Body of pancreas (tissue), 4 donors: ENCODE results near the gene AFG1L. TPM values are rescaled to one million over a fixed set of nuclear protein-coding genes. Genes with fewer than 3 reads are reported as not detected.

Experiments used
- ATAC-seq: fragments of 150-250 bp; one replicate; pipeline ENCODE4 v1.9.1; 2016
- DNase-seq, 4 donors: peaks; one replicate each; pipeline ENCODE4 v3.0.0-alpha.2; 2019
- H3K27ac ChIP-seq, 4 donors: fragments of 200-600 bp; sonication (generic); 1 replicate in 3 of 4; 2 replicates in 1 of 4; pipeline versions ENCODE4 v1.5.1 to v1.6.1; 2016 to 2019; ENCODE audit warnings: mild to moderate bottlenecking in 1 of 4, mixed read lengths in 1 of 4, moderate library complexity in 1 of 4
- H3K27me3 ChIP-seq, 2 donors: fragments of 200-600 bp; sonication (generic); one replicate each; pipeline ENCODE4 v1.6.0; 2016; ENCODE audit warnings: mild to moderate bottlenecking in 1 of 2
- H3K36me3 ChIP-seq, 2 donors: fragments of 200-600 bp; sonication (generic); replicated peaks in 1 of 2; 2 replicates each; pipeline ENCODE4 v1.5.1; 2016; ENCODE audit warnings: low read depth in 2 of 2; ENCODE audit not compliant: insufficient read depth in 1 of 2
- H3K4me1 ChIP-seq: fragments of 200-600 bp; sonication (generic); one replicate; pipeline ENCODE4 v1.6.0; 2016
- H3K4me3 ChIP-seq, 2 donors: fragments of 200-600 bp; sonication (generic); 1 replicate in 1 of 2; 2 replicates in 1 of 2; pipeline ENCODE4 v1.5.1; 2016 to 2019
- H3K9me3 ChIP-seq, 3 donors: fragments of 200-600 bp; sonication (generic); 1 replicate in 2 of 3; 2 replicates in 1 of 3; pipeline ENCODE4 v1.5.1; 2016
- POLR2A ChIP-seq, 3 donors: fragments of 450-650 bp; IDR thresholded peaks; one replicate each; pipeline ENCODE4 v1.6.1; 2016; ENCODE audit warnings: antibody characterized with exemption in 3 of 3, mild to moderate bottlenecking in 2 of 3
- WGBS, 2 donors: methylation state at CpG; one replicate each; pipeline ENCODE4 v1.1.5; 2017; 5-methylcytosine and 5-hydroxymethylcytosine counted together
- intact Hi-C: fragments of 100-400 bp; cut with DNase I; formaldehyde crosslinking; loops from one replicate; pipeline ENCODE4 v1.15.1; 2023
- total RNA-seq, 2 donors: library from RNA; depleted of rRNA; stranded (reverse); fragments of >200 nt; gene quantifications; one replicate each; pipeline ENCODE4 v1.1.0, GENCODE V29; 2016
- TF ChIP-seq, protein P1 (sequence below), 7 experiments: fragments of 450-650 bp in 4 of 7; fragments of 200-600 bp in 3 of 7; sonication (generic) in 3 of 7; IDR thresholded peaks; one replicate each; pipeline ENCODE4 v1.5.1; 2016 to 2019; ENCODE audit warnings: antibody characterized with exemption in 7 of 7

AFG1L gene
- total RNA-seq, 2 donors from 2014 or later = 1.6 to 4.0 TPM

DNA sequence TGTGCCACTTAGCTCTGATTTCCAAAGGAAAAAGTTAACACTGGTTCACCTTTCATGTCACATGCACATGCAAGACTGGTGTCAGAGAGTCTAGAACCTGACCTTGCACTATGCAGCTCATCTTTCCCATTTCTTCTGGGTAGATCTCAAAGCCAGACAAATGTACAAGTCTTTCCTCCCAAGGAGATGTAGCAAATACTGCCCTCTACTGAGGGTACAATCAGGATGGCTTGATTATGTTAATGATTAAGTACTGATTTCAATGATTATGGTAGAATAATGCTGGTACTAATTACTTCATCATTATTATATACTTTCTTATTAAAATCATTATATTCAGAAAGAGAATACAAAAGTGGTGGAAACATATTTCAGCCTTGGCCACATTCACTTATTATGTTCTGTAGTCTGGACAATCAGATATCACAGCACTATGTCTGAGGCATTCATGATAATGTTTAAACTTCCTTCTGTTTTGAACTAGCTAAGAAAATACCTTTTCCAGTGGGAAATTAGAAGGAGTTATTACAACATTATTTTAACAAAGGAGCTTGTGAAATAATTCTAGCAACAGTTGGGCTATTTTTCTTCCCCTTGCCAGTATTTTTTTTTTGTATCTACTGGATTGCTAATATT, 197.4 kb downstream of the AFG1L start:
- ATAC-seq (no peak), DNase-seq (peak in 1 of 4 donors; percentile 7)
- H3K4me3 ChIP-seq = no peak overlapping the region
- H3K27me3 ChIP-seq = no peaks in the 10 kb centered on the region
- intact Hi-C loops = loop anchor here (10.0 kb wide), 1 partner anchor 377 kb away; no protein-coding TSS in a partner anchor
- peaks cover 18% of the 10 kb centered on the region for H3K4me1 ChIP-seq
- TF ChIP-seq POLR2A (IDR thresholded peaks at IDR 0.05) = no peak
- TF ChIP-seq, protein P1, sequence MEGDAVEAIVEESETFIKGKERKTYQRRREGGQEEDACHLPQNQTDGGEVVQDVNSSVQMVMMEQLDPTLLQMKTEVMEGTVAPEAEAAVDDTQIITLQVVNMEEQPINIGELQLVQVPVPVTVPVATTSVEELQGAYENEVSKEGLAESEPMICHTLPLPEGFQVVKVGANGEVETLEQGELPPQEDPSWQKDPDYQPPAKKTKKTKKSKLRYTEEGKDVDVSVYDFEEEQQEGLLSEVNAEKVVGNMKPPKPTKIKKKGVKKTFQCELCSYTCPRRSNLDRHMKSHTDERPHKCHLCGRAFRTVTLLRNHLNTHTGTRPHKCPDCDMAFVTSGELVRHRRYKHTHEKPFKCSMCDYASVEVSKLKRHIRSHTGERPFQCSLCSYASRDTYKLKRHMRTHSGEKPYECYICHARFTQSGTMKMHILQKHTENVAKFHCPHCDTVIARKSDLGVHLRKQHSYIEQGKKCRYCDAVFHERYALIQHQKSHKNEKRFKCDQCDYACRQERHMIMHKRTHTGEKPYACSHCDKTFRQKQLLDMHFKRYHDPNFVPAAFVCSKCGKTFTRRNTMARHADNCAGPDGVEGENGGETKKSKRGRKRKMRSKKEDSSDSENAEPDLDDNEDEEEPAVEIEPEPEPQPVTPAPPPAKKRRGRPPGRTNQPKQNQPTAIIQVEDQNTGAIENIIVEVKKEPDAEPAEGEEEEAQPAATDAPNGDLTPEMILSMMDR (IDR thresholded peaks at IDR 0.05) = peak; percentile 23 to 64 (median 49)
- no peaks in the 10 kb centered on the region for H3K9me3 ChIP-seq
- H3K27ac ChIP-seq = no peak overlapping the region
- no peaks in the 10 kb centered on the region for H3K36me3 ChIP-seq

- Histone ChIP-seq H3K4me1 (peaks cover 18% of the 10 kb centered on the region), H3K36me3 (no peaks in the 10 kb centered on the region), H3K4me3 (no peak overlapping the region), H3K27me3 (no peaks in the 10 kb centered on the region), H3K9me3 (no peaks in the 10 kb centered on the region), H3K27ac (peak overlapping the region in 1 of 4 donors; percentile 11)
- no peak for TF ChIP-seq POLR2A (IDR thresholded peaks at IDR 0.05)
- TF ChIP-seq, protein P1 (IDR thresholded peaks at IDR 0.05) = no peak
- intact Hi-C loops = loop anchor here (10.0 kb wide), 1 partner anchor 380 kb away; no protein-coding TSS in a partner anchor
- DNase-seq = no peak
- ATAC-seq = peak; percentile 60
- WGBS, 2 donors = 17 to 45% methylated on average over 2 of the region's 2 CpGs
Measured at GRCh38 chr6:108494434-108494833, 199.6 kb downstream of the AFG1L start.

DNA sequence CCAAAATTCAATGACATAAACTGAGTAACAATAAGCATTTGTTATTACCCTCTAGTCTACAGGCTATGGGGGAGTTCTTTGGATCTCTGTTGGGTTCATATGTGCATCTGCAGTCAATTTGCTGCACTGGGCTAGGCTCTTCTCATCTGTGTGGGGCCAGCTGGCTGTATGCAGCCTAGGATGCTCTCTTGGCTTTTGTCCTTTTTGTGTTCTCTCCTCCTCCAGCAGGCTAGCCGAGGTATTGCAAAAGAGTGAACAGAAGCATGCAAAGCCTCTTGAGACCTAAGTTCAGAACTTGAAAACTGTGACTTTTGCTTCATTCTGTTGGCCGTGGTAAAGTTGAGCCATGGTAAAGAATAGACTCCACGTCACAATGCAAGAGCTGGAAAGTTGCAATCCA, 203.0 kb downstream of the AFG1L start:
- Histone ChIP-seq H3K9me3 (no peaks in the 10 kb centered on the region), H3K4me3 (no peak overlapping the region), H3K27ac (no peak overlapping the region), H3K36me3 (no peaks in the 10 kb centered on the region), H3K27me3 (no peaks in the 10 kb centered on the region), H3K4me1 (peaks cover 14% of the 10 kb centered on the region)
- TF ChIP-seq POLR2A (IDR thresholded peaks at IDR 0.05) = no peak
- TF ChIP-seq, protein P1 (IDR thresholded peaks at IDR 0.05) = peak in 6 of 7 experiments; percentile 16 to 48 (median 30)
- ATAC-seq (peak; percentile 53), DNase-seq (peak in 3 of 4 donors; percentile 29 to 50 (median 31))
- WGBS, 2 donors = 45 to 48% methylated on average over 3 of the region's 3 CpGs
- intact Hi-C loops = loop anchor here (10.0 kb wide), 1 partner anchor 383 kb away; no protein-coding TSS in a partner anchor

DNA sequence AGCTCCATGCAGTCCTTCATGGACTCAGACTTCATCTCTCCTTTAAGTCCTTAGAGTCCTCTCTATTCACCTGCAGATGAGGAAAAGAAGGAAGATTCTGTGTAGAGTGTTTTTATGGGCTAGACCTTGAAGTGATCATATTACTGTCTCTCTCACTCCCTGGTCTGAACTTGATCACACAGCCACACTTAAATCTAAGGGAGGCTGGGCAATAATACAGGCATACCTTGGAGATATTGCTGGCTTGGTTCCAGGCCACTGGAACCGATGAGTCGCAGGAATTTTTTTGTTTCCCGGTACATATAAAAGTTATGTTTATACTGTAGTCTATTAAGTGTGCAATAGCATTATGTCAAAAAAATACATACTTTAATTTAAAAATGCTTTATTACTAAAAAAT, 206.7 kb downstream of the AFG1L start:
- 66 to 68% methylated on average over 3 of the region's 3 CpGs for WGBS, 2 donors
- no peak overlapping the region for H3K4me3 ChIP-seq
- H3K36me3 ChIP-seq = no peaks in the 10 kb centered on the region
- no peaks in the 10 kb centered on the region for H3K9me3 ChIP-seq
- no peak overlapping the region for H3K27ac ChIP-seq
- TF ChIP-seq, protein P1 (IDR thresholded peaks at IDR 0.05) = no peak
- no peak for TF ChIP-seq POLR2A (IDR thresholded peaks at IDR 0.05)
- intact Hi-C loops = no loop called here
- H3K27me3 ChIP-seq = no peaks in the 10 kb centered on the region
- DNase-seq (no peak), ATAC-seq (no peak)
- H3K4me1 ChIP-seq = no peaks in the 10 kb centered on the region

GRCh38 chr6:108502832-108503231, 208.0 kb downstream of the AFG1L start:
- Histone ChIP-seq H3K4me1 (no peaks in the 10 kb centered on the region), H3K27ac (no peak overlapping the region), H3K27me3 (no peaks in the 10 kb centered on the region), H3K4me3 (no peak overlapping the region), H3K9me3 (no peaks in the 10 kb centered on the region), H3K36me3 (no peaks in the 10 kb centered on the region)
- DNase-seq (no peak), ATAC-seq (no peak)
- no peak for TF ChIP-seq POLR2A (IDR thresholded peaks at IDR 0.05)
- TF ChIP-seq, protein P1 (IDR thresholded peaks at IDR 0.05) = no peak
- WGBS, 2 donors = 72 to 94% methylated on average over 1 of the region's 1 CpG
- intact Hi-C loops = no loop called here
